SK-N-MC (cell line): Measurements from ENCODE around the gene PALB2.

Source experiments
- EZH2 ChIP-seq: fragments of 200-600 bp; sonication (generic); IDR thresholded peaks from one replicate; pipeline ENCODE4 v1.6.1; 2017; ENCODE audit warnings: antibody characterized with exemption
- FOXP2 ChIP-seq: optimal IDR thresholded peaks from 2 replicates; pipeline ENCODE3; 2011; ENCODE audit warnings: mild to moderate bottlenecking, moderate library complexity; ENCODE audit not compliant: insufficient read depth; ENCODE audit errors: extremely low read length, control extremely low read depth
- POLR2AphosphoS5 ChIP-seq: IDR thresholded peaks from 2 replicates; pipeline ENCODE4 v1.6.1; 2012; ENCODE audit warnings: mild to moderate bottlenecking, low read depth, low read length, borderline replicate concordance

- no peak for TF ChIP-seq POLR2AphosphoS5
- no peak for TF ChIP-seq EZH2
- TF ChIP-seq FOXP2 = no peak
Observed at GRCh38 chr16:23607726-23608125, 33.4 kb downstream of the PALB2 start.
